ENCODE data around the gene ANKRD33B. TPM values are rescaled to one million over a fixed set of nuclear protein-coding genes. Genes with fewer than 3 reads are reported as not detected.
A peak's percentile ranks its signal among the peaks of the same experiment; 100 is the strongest.

The ANKRD33B gene
- total and polyA plus RNA-seq, 2 of the 13 experiments (the other 11 are each of a cell fraction or from before 2014, with no cell fraction given), result 0.02 TPM; not detected in 1

DNA sequence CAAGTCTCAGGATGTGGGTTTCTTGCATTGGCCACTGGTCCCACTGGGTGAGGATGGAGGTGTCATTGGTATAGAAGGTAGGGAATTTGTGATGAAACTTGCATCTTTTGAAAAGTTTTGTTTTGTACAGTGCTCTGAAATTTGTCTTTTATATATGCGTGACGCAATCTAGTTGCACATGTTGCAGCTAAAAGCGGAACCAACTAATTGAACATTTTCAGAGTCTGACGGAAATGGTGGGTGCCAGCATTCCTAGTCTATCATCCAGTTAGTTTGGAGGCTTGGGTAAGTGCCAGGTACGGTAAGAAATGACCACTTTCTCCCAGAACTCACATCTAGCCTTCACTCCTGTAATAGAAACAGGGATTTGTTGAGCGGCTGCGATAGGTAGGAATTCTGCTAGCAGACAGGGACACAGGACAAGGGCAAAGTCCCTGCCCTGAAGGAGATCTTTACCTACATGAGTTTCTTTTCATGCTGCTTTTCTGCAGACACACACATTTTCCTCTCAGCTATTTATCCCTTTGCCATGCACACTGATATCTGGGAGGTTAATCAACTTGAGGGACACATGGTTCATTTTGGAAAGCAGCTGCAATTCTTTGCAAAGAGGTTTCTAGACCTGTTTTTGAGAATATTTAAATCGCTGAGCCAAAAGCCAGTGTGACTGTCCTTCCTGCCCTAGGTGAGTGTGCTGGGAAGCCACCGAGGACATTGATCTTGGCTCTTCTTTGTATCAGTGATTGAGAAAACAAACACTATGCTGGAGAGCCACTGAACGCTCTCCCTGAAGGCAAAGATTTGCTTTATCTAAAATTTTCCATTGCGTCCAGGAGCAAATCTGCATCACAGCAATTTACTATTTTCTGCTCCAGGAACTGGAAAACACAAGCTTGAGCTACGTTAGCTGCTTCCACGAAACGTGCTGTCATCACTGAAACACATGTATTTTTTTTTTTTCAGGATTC lies 107.5 kb downstream of the ANKRD33B start:
- POLR2A ChIA-PET, result no interaction called here
- BruUV-seq (replicated peaks), result no TSS peak
- 16% methylated on average over 12 of the region's 14 CpGs for WGBS (ENCODE audit: low lambda C conversion rate)
- no peak overlapping the region for H2AFZ ChIP-seq (ENCODE audit: low read length)
- no peak for DNase-seq (ENCODE audit: low spot score)
- no peaks in the 10 kb centered on the region; a peak in 1 of 5 replicates for H3K27me3 ChIP-seq (ENCODE audit: control insufficient read depth in 1 of 2, insufficient read depth in 2 of 2, low read length in 2 of 2)
- H4K20me1 ChIP-seq (ENCODE audit: insufficient read depth, low read length), result no peaks in the 10 kb centered on the region
- ATAC-seq, result peak; percentile 50
- H3K4me1 ChIP-seq (ENCODE audit: insufficient read depth, low read length), result peaks cover 14% of the 10 kb centered on the region
- intact Hi-C loops (cut with micrococcal nuclease; ENCODE audit: unreplicated experiment) (no loop called here), in situ Hi-C loops (cut with HindIII; ENCODE audit: extremely low pct_ligation_motif_present, low pct_unique_long_range_greater_than_20kb) (no loop called here)
- H3K4me3 ChIP-seq (replicated peaks in 1 of 3; ENCODE audit: insufficient read depth in 1 of 3, low read depth in 2 of 3, low read length in 3 of 3), result no peak overlapping the region
- H3K9me3 ChIP-seq (ENCODE audit: low read length), result no peaks in the 10 kb centered on the region
- TF ChIP-seq ZNF7 (CRISPR knock-in tag; IDR thresholded peaks at IDR 0.05), result peak; percentile 88
- 0 out of 2 replicates have a peak, but pooled peaks have one; percentile 24 for TF ChIP-seq PHF21A (CRISPR knock-in tag; IDR thresholded peaks at IDR 0.05)
- no peak for TF ChIP-seq ZNF446 (CRISPR knock-in tag; IDR thresholded peaks at IDR 0.05)
- peak; percentile 70 for TF ChIP-seq CEBPB (IDR thresholded peaks at IDR 0.05; ENCODE audit: borderline replicate concordance, low read depth, low read length)
- no peak for TF ChIP-seq DMAP1 (CRISPR knock-in tag; IDR thresholded peaks at IDR 0.05)
- peak; percentile 9; the same call in 1 of the 2 replicates for TF ChIP-seq HNF4A (CRISPR knock-in tag; IDR thresholded peaks at IDR 0.05)
- CTCF ChIA-PET (ENCODE audit: low intra/inter-chr PET ratio, low total read pairs), result no interaction called here
- H3K36me3 ChIP-seq (replicated peaks in 1 of 2; ENCODE audit: control insufficient read depth in 1 of 2, insufficient read depth in 2 of 2, low read length in 2 of 2), result no peaks in the 10 kb centered on the region
- peak; percentile 37 for FAIRE-seq
- H3K79me2 ChIP-seq (ENCODE audit: insufficient read depth, low read length), result no peaks in the 10 kb centered on the region
- no peak overlapping the region for H3K27ac ChIP-seq (ENCODE audit: extremely low read length, insufficient read depth, low read length)
- peak overlapping the region; percentile 46 for H3K4me2 ChIP-seq (ENCODE audit: low read depth, low read length)
- H3K9ac ChIP-seq (ENCODE audit: insufficient read depth, low read depth, low read length), result no peak overlapping the region

DNA sequence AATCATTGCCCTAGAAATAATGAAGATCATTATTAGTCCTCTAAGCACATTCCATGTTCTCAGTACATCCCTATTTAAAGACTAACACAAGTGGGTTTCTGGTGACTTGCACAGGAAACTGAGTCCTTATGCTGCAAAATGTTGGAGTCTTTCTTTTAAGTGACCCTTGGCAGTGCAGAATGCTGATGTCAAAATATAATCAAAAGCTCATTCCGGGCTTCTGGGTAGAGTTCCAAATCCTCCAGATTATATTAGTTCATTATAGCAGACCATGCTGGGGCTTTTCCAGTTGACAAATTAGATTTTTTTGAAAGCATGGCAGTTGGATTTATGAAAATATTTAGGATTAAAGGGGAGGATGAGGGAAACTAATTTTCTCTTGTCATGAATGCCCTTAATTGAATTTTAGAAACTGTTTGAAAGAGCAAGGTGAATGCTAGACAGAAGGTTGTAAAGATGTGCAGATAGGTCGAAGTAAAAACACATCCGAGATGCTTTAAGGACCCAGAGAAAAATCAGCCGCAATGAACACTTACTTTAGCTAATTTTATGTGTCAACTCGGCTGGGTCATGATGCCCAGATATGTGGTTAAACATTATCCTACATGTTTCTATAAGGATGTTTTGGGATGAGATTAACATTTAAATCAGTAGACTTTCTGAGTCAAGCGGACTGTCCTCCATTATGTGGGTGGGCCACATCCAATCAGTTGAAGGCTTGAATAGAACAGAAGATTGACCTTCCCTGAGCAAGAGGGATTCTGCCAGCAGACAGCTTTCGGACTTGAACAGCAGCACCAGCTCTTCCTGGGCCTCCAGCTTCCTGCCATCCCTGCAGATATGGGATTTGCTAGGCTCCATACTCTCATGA lies 108.5 kb downstream of the ANKRD33B start:
- no peaks in the 10 kb centered on the region for H3K9me3 ChIP-seq (ENCODE audit: low read length)
- H3K9ac ChIP-seq (ENCODE audit: insufficient read depth, low read depth, low read length), result no peak overlapping the region
- ChIA-PET CTCF (ENCODE audit: low intra/inter-chr PET ratio, low total read pairs) (no interaction called here), POLR2A (no interaction called here)
- H3K36me3 ChIP-seq (replicated peaks in 1 of 2; ENCODE audit: control insufficient read depth in 1 of 2, insufficient read depth in 2 of 2, low read length in 2 of 2), result no peaks in the 10 kb centered on the region; a peak in 2 of 5 replicates
- no peak overlapping the region for H3K4me3 ChIP-seq (replicated peaks in 1 of 3; ENCODE audit: insufficient read depth in 1 of 3, low read depth in 2 of 3, low read length in 3 of 3)
- no TSS peak for BruUV-seq (replicated peaks)
- no peaks in the 10 kb centered on the region for H4K20me1 ChIP-seq (ENCODE audit: insufficient read depth, low read length)
- no peak overlapping the region for H3K4me2 ChIP-seq (ENCODE audit: low read depth, low read length)
- DNase-seq (ENCODE audit: low spot score), result no peak
- H3K27ac ChIP-seq (ENCODE audit: extremely low read length, insufficient read depth, low read length), result no peak overlapping the region
- intact Hi-C loops (cut with micrococcal nuclease; ENCODE audit: unreplicated experiment), result no loop called here
- peaks cover 14% of the 10 kb centered on the region for H3K4me1 ChIP-seq (ENCODE audit: insufficient read depth, low read length)
- no peak overlapping the region for H2AFZ ChIP-seq (ENCODE audit: low read length)
- no peaks in the 10 kb centered on the region for H3K27me3 ChIP-seq (ENCODE audit: control insufficient read depth in 1 of 2, insufficient read depth in 2 of 2, low read length in 2 of 2)
- WGBS (ENCODE audit: low lambda C conversion rate), result 52% methylated on average over 6 of the region's 7 CpGs
- H3K79me2 ChIP-seq (ENCODE audit: insufficient read depth, low read length), result no peaks in the 10 kb centered on the region
- no peak for TF ChIP-seq ZNF441 (CRISPR knock-in tag; IDR thresholded peaks at IDR 0.05; ENCODE audit: borderline replicate concordance)
- FAIRE-seq, result no peak
- in situ Hi-C loops (cut with HindIII; ENCODE audit: extremely low pct_ligation_motif_present, low pct_unique_long_range_greater_than_20kb), result no loop called here
- no peak for ATAC-seq
